Measurements from ENCODE around the gene TBATA. TPM values are rescaled to one million over a fixed set of nuclear protein-coding genes. Genes with fewer than 3 reads are reported as not detected.

The TBATA gene
- total RNA-seq, 1 donor from 2014 or later, result not detected

GRCh38 chr10:70722820-70723424, 62.3 kb downstream of the TBATA start:
- H3K4me1 ChIP-seq, result no peaks in the 10 kb centered on the region
- no peaks in the 10 kb centered on the region for H3K36me3 ChIP-seq
- H3K27me3 ChIP-seq, result no peaks in the 10 kb centered on the region
- TF ChIP-seq CTCF (IDR thresholded peaks at IDR 0.05), result no peak
- DNase-seq (ENCODE audit: low spot score in 2 of 2), result no peak
- H3K9me3 ChIP-seq, result no peaks in the 10 kb centered on the region
- H3K27ac ChIP-seq, result no peak overlapping the region
- no peak overlapping the region for H3K4me3 ChIP-seq
- intact Hi-C loops (cut with DNase I), result no loop called here

Other genes with a start within 250 kb of the TBATA start
- gene PRF1, start 182.6 kb downstream of the TBATA start, total RNA-seq, result 6.2 TPM
- 0.32 TPM for gene ADAMTS14, start 112.9 kb downstream of the TBATA start, total RNA-seq
- 6.2 TPM for gene SGPL1, start 30.6 kb upstream of the TBATA start, total RNA-seq
- gene PCBD1, start 103.2 kb upstream of the TBATA start, total RNA-seq, result 45.8 TPM